Measurements from ENCODE around the gene ZFP3.
"Not testable (repeated sequence)": the region's sequence is repeated elsewhere in the genome, so short reads cannot be mapped to it uniquely, and the experiment has no call there.

DNA sequence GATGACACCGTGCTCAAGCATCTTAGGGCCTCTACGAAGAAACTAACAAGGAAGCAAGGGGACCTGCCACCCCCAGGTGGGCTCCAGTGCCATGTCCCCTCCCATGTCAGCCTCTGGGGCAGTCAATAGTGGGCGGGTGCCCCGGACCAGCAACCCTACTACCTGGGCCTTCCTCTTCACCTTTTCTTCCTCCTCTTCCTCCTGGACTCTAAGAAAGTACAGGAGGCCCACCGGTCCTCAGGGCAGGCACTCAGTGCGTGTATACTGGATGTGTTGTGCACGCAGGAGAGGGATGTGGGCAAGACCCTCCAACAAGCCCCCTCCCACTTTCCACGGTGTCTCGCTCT is 59.9 kb downstream of the ZFP3 start:
- TF ChIP-seq, protein P1, sequence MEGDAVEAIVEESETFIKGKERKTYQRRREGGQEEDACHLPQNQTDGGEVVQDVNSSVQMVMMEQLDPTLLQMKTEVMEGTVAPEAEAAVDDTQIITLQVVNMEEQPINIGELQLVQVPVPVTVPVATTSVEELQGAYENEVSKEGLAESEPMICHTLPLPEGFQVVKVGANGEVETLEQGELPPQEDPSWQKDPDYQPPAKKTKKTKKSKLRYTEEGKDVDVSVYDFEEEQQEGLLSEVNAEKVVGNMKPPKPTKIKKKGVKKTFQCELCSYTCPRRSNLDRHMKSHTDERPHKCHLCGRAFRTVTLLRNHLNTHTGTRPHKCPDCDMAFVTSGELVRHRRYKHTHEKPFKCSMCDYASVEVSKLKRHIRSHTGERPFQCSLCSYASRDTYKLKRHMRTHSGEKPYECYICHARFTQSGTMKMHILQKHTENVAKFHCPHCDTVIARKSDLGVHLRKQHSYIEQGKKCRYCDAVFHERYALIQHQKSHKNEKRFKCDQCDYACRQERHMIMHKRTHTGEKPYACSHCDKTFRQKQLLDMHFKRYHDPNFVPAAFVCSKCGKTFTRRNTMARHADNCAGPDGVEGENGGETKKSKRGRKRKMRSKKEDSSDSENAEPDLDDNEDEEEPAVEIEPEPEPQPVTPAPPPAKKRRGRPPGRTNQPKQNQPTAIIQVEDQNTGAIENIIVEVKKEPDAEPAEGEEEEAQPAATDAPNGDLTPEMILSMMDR (conservative IDR thresholded peaks at IDR 0.05; ENCODE audit: low read length) = not testable (repeated sequence)
- TF ChIP-seq EZH2phosphoT487 (IDR thresholded peaks at IDR 0.05; ENCODE audit: borderline replicate concordance, low read depth, low read length) = not testable (repeated sequence)

All from OCI-LY7 (cell line).